Activated T-cell treated with anti-CD3 and anti-CD28 coated beads for 4 hours (primary cell): ENCODE data around the gene ARHGAP20.

ENCODE experiments used
- DNase-seq: peaks from one replicate; pipeline ENCODE4 v3.0.0-alpha.2; 2020

Gene ARHGAP20

GRCh38 chr11:110599207-110599606 lies 113.0 kb downstream of the ARHGAP20 start:
- DNase-seq = no peak

- no peak for DNase-seq
Observed at GRCh38 chr11:110598725-110599124, 113.5 kb downstream of the ARHGAP20 start.

- DNase-seq = no peak
Observed at GRCh38 chr11:110587972-110588371, 124.3 kb downstream of the ARHGAP20 start.

GRCh38 chr11:110587129-110587528 lies 125.1 kb downstream of the ARHGAP20 start:
- DNase-seq = no peak

- no peak for DNase-seq
Observed at GRCh38 chr11:110584150-110584549, 128.1 kb downstream of the ARHGAP20 start.

GRCh38 chr11:110582728-110583432 lies 129.4 kb downstream of the ARHGAP20 start:
- DNase-seq = no peak

- DNase-seq = no peak
Observed at GRCh38 chr11:110580571-110580970, 131.7 kb downstream of the ARHGAP20 start.

GRCh38 chr11:110573411-110573810 lies 138.8 kb downstream of the ARHGAP20 start:
- DNase-seq = no peak

- no peak for DNase-seq
Observed at GRCh38 chr11:110571081-110571720, 141.0 kb downstream of the ARHGAP20 start.

GRCh38 chr11:110566577-110566976 lies 145.7 kb downstream of the ARHGAP20 start:
- DNase-seq = no peak

- DNase-seq = no peak
Observed at GRCh38 chr11:110565357-110566336, 146.6 kb downstream of the ARHGAP20 start.

- no peak for DNase-seq
Observed at GRCh38 chr11:110564676-110565356, 147.4 kb downstream of the ARHGAP20 start.

- no peak for DNase-seq
Observed at GRCh38 chr11:110544779-110545178, 167.5 kb downstream of the ARHGAP20 start.

- no peak for DNase-seq
Observed at GRCh38 chr11:110538154-110538553, 174.1 kb downstream of the ARHGAP20 start.

GRCh38 chr11:110530900-110531741 lies 181.1 kb downstream of the ARHGAP20 start:
- DNase-seq = no peak

GRCh38 chr11:110529043-110529442 lies 183.2 kb downstream of the ARHGAP20 start:
- no peak for DNase-seq

GRCh38 chr11:110527146-110527545 lies 185.1 kb downstream of the ARHGAP20 start:
- no peak for DNase-seq
